Anterior cingulate cortex (tissue), 58 donors: ENCODE results near the gene MAP2K7.
"Not testable (repeated sequence)": the region's sequence is repeated elsewhere in the genome, so short reads cannot be mapped to it uniquely, and the experiment has no call there.

Experiments used
- DNase-seq, 58 donors: peaks; one replicate each; lab custom pipeline; 2025; lab: John Stamatoyannopoulos, UW

MAP2K7 gene

DNA sequence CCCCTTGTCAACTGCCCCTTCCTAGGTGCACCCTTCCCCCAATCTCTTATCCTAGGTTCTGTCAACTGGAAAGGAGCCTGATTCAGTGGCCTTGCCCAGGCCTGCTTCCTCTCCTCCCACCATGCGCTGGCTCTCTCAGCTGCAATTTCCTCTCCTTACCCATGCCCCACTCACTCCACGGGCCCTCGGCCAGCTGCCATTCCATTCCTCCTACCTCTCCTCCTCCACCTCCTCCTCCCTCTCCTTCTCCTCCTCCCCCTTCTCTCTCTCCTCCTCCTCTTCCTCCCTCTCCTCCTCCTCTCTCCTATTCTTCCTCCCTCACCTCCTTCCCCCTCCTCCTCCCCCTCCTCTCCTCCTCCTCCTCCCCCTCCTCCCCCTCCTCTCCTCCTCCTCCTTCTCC, 49.4 kb downstream of the MAP2K7 start:
- DNase-seq: no peak

DNA sequence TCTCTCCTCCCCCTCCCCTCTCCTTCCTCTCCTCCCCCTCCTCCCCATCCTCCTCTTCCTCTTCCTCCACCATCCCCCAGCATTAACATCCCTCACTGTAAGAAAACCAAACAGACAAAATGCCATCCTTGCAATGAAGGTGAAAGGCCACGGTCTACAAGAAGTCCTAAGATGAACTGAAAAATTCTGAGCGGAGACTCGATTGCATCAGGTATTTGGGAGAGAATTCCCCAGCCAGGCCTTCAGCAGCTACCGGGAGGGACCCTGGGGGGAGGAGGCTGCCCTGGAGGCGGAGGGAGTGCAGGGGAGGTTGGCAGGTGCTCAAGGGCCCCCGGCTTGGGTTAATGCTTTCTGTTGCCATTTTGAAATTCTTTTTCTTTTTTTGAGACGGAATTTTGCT, 49.9 kb downstream of the MAP2K7 start:
- DNase-seq: no peak

DNA sequence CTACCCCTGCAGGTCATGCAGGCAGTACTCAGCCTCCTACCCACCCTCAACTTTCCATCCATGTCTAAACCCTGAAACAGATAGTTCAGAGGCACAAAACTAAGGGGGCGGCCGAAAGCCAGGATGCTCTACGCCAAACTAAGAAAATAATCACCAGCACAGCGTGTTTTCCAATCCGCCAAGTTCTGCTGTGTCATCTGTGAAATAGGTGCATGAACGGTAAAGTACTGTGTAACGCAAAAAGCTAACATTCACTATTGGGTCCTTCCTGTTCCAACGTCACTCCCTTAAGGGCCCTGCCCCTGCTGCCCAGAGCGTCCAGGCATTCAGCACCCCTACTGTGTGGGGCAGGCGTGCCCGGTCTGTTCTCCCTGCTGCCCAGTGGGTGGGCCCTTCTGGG, 52.0 kb downstream of the MAP2K7 start:
- DNase-seq: no peak

DNA sequence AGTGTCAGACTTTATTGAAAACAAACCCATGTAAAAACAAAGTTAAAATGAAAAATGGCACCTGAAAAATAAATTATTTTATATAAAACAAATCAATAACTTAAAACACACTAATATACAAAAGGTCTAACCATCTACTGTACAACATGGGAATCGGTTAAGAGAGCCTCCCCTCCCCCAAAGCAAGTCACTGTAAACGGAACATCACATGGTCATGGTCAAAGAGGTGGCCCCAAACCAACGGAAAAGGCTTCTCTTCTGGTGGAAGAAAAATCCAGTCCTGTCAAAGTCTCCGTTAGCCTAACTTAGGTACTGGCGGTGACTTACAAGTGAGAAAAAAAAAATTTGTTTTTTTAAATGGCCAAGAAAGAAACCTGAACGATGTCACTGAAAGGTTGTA, 55.5 kb downstream of the MAP2K7 start:
- DNase-seq: no peak

DNA sequence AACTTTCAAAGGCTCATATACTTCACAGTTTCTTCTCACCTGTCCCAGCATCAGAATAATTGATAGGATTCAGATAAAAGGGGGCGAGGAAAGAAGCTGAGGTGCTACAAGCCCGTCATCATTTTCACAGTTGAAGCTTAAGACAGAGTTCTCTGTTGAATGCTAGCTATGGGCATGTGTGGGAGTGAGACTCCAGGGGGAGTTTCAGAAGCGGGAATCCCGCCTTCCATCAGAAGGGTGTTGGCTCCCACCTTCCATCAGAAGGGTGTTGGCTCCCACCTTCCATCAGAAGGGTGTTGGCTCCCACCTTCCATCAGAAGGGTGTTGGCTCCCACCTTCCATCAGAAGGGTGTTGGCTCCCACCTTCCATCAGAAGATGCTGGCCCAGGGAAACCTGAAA, 57.4 kb downstream of the MAP2K7 start:
- DNase-seq: not testable (repeated sequence)

DNA sequence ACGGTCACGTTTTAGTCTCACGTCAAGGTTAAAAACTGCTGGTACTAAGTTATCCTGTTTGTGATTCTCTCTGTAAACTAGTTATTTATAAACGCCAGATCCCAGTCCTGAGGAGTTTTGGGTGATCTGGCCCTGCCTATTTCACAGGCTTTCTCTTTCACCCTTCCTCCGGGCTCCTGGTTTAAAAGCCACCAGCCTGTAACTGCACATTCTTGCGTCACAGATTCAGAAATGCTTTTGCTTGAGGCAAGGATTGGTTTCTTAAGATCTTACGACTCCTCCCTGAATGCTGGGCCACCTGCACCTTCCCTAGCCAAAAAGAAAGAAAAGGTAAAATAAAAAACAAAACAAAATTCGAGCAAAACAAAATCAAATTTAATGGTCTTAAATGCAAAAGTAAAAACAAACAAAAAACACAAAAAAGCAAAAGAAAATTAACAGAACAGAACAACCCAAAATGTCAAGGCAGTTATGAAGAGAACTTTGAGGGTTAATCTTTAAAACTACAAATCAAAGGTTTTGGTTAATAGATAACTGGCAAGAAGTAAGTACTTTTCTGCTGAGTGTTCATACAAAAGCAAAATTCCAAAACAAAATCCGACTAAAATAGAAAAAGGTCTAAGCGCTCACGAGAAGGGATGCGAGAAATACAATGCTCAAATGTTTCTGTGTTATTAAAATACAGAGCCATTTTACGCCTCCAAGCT, 58.4 kb downstream of the MAP2K7 start:
- no peak for DNase-seq

DNA sequence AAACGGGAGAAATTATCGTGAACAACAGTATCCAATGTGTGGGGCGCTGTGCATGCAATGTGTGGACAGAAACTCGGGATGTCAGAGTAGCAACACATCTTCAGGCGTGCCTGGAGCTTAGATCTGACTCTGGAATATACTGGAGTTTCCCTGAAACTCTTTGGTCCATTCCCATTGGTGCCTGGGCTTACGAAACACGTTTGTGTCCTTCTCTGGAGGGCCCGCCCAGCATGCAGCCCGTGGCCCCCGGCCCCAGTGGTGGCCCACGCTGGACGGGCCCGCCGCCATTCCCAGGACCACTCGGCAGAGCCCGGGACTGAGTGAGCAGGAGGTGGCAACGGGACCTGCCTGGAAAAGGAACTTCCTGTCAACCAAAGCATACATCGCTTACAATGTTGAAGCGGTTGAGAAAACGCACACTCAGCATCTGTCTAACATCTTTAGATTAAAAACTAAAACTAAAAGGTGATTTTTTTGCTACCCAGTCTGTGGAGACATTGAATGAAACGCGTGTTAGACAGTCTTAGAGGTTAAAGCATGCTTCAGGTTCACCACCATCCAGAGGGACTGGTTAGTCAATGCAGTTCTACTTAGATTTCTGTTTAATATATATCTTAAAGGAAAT, 59.1 kb downstream of the MAP2K7 start:
- no peak for DNase-seq

DNA sequence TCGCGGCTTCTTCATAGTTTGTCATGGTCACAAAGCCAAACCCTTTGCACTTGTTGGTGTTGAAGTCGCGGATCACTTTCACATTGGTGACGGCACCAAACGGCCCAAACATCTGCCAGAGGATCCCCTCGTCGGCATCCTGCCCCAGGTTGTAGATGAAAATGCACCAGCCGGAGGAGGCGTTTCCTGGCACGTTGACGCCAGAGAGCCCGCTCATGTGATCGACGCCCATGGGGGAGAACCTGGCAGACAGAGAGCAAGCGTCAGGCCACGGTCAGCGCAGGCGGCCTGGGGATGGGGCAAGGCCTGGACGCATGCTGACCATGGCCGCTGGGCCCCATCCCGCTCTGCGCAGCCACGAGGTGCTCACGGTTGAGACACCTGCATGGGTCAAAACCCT, 59.9 kb downstream of the MAP2K7 start:
- DNase-seq: no peak
